Endothelial cell (in vitro differentiated cells): ENCODE measurements around the gene SHQ1. TPM values are rescaled to one million over a fixed set of nuclear protein-coding genes. Genes with fewer than 3 reads are reported as not detected.
"Not testable (repeated sequence)": the region's sequence is repeated elsewhere in the genome, so short reads cannot be mapped to it uniquely, and the experiment has no call there.

ENCODE experiments used
- DNase-seq: peaks from one replicate; pipeline ENCODE4 v3.0.0; 2021; ENCODE audit warnings: low spot score
- H3K27ac Mint-ChIP-seq: one replicate; pipeline ENCODE4 v1.8.0; 2021; ENCODE audit warnings: mixed read lengths, inconsistent platforms; ENCODE audit not compliant: unreplicated experiment
- H3K27me3 Mint-ChIP-seq: one replicate; pipeline ENCODE4 v1.8.0; 2021; ENCODE audit warnings: mild to moderate bottlenecking, moderate library complexity, mixed read lengths, inconsistent platforms; ENCODE audit not compliant: unreplicated experiment
- H3K36me3 Mint-ChIP-seq: one replicate; pipeline ENCODE4 v1.8.0; 2021; ENCODE audit warnings: mild to moderate bottlenecking, low read depth, mixed read lengths, inconsistent platforms; ENCODE audit not compliant: unreplicated experiment
- H3K4me1 Mint-ChIP-seq: one replicate; pipeline ENCODE4 v1.8.0; 2021; ENCODE audit warnings: mild to moderate bottlenecking, mixed read lengths, inconsistent platforms; ENCODE audit not compliant: unreplicated experiment
- H3K4me3 Mint-ChIP-seq: one replicate; pipeline ENCODE4 v1.8.0; 2021; ENCODE audit warnings: mild to moderate bottlenecking, mixed read lengths, inconsistent platforms; ENCODE audit not compliant: unreplicated experiment
- H3K9me3 Mint-ChIP-seq: one replicate; pipeline ENCODE4 v1.8.0; 2021; ENCODE audit warnings: mixed read lengths, inconsistent platforms; ENCODE audit not compliant: unreplicated experiment
- total RNA-seq: library from RNA; stranded (reverse); fragmentation: NEBNext Ultra II Directional; extraction: Animal tissue kit (Norgen Biotek cat#: 25700); gene quantifications from one replicate; pipeline ENCODE4 v1.2.1, GENCODE V29; 2021; ENCODE audit not compliant: unreplicated experiment
- TF ChIP-seq, protein P1 (sequence below): fragments of 200-600 bp; sonication (generic); IDR thresholded peaks from one replicate; pipeline ENCODE4 v1.5.0; 2021; ENCODE audit warnings: antibody characterized with exemption; ENCODE audit not compliant: unreplicated experiment

Gene SHQ1
- total RNA-seq, 1 donor from 2014 or later = 26.9 TPM

- peaks cover 2% of the 10 kb centered on the region for H3K27me3 Mint-ChIP-seq
- no peaks in the 10 kb centered on the region for H3K9me3 Mint-ChIP-seq
- H3K4me3 Mint-ChIP-seq = no peak overlapping the region
- TF ChIP-seq, protein P1, sequence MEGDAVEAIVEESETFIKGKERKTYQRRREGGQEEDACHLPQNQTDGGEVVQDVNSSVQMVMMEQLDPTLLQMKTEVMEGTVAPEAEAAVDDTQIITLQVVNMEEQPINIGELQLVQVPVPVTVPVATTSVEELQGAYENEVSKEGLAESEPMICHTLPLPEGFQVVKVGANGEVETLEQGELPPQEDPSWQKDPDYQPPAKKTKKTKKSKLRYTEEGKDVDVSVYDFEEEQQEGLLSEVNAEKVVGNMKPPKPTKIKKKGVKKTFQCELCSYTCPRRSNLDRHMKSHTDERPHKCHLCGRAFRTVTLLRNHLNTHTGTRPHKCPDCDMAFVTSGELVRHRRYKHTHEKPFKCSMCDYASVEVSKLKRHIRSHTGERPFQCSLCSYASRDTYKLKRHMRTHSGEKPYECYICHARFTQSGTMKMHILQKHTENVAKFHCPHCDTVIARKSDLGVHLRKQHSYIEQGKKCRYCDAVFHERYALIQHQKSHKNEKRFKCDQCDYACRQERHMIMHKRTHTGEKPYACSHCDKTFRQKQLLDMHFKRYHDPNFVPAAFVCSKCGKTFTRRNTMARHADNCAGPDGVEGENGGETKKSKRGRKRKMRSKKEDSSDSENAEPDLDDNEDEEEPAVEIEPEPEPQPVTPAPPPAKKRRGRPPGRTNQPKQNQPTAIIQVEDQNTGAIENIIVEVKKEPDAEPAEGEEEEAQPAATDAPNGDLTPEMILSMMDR = no peak
- no peak for DNase-seq
- no peaks in the 10 kb centered on the region for H3K36me3 Mint-ChIP-seq
- no peak overlapping the region for H3K27ac Mint-ChIP-seq
- H3K4me1 Mint-ChIP-seq = peaks cover 13% of the 10 kb centered on the region
These were observed 54.2 kb downstream of the SHQ1 start for GRCh38 chr3:72794079-72794478.

- peaks cover 2% of the 10 kb centered on the region for H3K27me3 Mint-ChIP-seq
- no peaks in the 10 kb centered on the region for H3K36me3 Mint-ChIP-seq
- H3K27ac Mint-ChIP-seq = no peak overlapping the region
- DNase-seq = no peak
- H3K4me1 Mint-ChIP-seq = no peaks in the 10 kb centered on the region
- TF ChIP-seq, protein P1 = no peak
- H3K4me3 Mint-ChIP-seq = no peak overlapping the region
- no peaks in the 10 kb centered on the region for H3K9me3 Mint-ChIP-seq
These were observed 57.1 kb downstream of the SHQ1 start for GRCh38 chr3:72791161-72791560.

DNA sequence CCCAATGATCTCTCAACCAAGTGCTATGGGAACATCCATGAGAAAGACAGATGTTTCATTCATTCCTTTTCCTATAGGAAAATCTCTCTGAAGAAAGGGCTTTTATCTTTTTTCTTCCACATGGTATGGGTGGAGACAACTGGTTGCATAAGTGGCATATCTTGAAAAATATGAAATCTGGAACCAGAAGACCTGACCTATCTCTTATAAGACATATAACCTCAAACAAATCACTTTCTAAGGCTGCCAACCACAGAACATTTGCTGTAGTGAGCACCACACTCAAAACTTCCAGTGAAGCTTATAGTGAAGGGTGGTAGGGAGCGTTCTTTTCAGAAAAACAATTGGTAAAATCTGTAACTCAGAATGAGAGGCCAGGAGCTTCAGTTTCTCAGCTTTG is 58.5 kb downstream of the SHQ1 start:
- Mint-ChIP-seq H3K36me3 (no peaks in the 10 kb centered on the region), H3K27ac (no peak overlapping the region), H3K27me3 (no peaks in the 10 kb centered on the region), H3K4me3 (no peak overlapping the region), H3K9me3 (no peaks in the 10 kb centered on the region), H3K4me1 (no peaks in the 10 kb centered on the region)
- DNase-seq = no peak
- TF ChIP-seq, protein P1 = no peak

- DNase-seq, H3K9me3 Mint-ChIP-seq, H3K4me1 Mint-ChIP-seq, H3K27ac Mint-ChIP-seq, H3K4me3 Mint-ChIP-seq, H3K36me3 Mint-ChIP-seq, H3K27me3 Mint-ChIP-seq: not testable (repeated sequence)
These were observed 60.0 kb downstream of the SHQ1 start for GRCh38 chr3:72788232-72788631.

DNA sequence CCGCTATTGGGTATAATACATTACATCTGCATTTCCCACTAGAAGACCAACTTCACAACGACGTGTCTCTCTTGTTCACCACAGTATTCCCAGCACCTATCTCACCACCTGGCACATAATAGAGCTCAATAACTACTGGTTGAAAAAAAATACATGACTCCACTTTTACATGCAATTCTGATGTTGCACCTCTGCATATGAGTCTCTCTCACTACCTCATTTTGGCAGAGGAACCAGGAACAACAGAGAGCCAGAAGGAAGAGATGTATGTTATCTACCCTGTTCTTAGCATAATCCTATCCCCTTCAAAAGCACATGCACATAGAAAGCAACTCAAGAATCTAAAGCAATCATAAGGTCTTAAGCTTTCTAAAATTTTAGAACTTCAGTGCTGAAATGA is 61.6 kb downstream of the SHQ1 start:
- H3K9me3 Mint-ChIP-seq = no peaks in the 10 kb centered on the region
- H3K27ac Mint-ChIP-seq = no peak overlapping the region
- H3K4me3 Mint-ChIP-seq = no peak overlapping the region
- no peak for DNase-seq
- TF ChIP-seq, protein P1 = no peak
- peaks cover 5% of the 10 kb centered on the region for H3K4me1 Mint-ChIP-seq
- no peaks in the 10 kb centered on the region for H3K27me3 Mint-ChIP-seq
- no peaks in the 10 kb centered on the region for H3K36me3 Mint-ChIP-seq

DNA sequence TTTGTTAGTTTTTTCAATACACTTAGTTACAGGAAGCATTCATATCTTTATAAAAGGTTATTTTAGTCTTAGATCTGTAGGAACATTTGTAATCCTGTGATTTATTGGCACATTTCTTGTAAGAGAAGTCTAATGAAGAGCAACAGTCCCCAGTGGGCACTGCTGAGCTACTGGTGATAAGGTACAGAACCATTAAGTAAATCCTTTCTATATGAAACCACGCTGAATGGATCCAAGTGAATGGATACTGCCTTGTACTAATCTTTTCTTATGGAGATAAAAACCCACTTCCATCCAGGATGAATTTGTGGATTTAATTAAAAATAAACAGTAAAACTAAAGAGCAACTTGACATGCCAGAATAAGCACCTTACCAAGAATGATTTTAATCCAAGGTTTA is 64.0 kb downstream of the SHQ1 start:
- no peaks in the 10 kb centered on the region for H3K9me3 Mint-ChIP-seq
- H3K4me3 Mint-ChIP-seq = no peak overlapping the region
- H3K27me3 Mint-ChIP-seq = no peaks in the 10 kb centered on the region
- H3K4me1 Mint-ChIP-seq = peaks cover 5% of the 10 kb centered on the region
- DNase-seq = no peak
- H3K36me3 Mint-ChIP-seq = no peaks in the 10 kb centered on the region
- TF ChIP-seq, protein P1 = no peak
- H3K27ac Mint-ChIP-seq = no peak overlapping the region
